Naive thymus-derived CD8-positive, alpha-beta T cell (primary cell): Measurements from ENCODE around the gene MTHFD1. TPM values are rescaled to one million over a fixed set of nuclear protein-coding genes. Genes with fewer than 3 reads are reported as not detected.
A peak's percentile ranks its signal among the peaks of the same experiment; 100 is the strongest.

ENCODE experiments used
- ATAC-seq, 2 donors: fragments of 150-1000 bp; cut with Tn5 transposase in 1 of 2; sonication (Bioruptor Pico), chemical (Tn5 transposase) in 1 of 2; 1 replicate in 1 of 2; 2 replicates in 1 of 2; pipeline ENCODE4 v1.10.0; 2021; ENCODE audit warnings: mild to moderate bottlenecking in 2 of 2, moderate library complexity in 2 of 2
- POLR2A ChIA-PET: fragments of 350-600 bp; sonication (Branson Sonifier 250); formaldehyde crosslinking; loops from one replicate; lab custom pipeline; 2021; ENCODE audit warnings: antibody characterized with exemption; lab: Charles Lee
- DNase-seq, 10 donors: peaks; one replicate each; pipeline versions ENCODE4 v3.0.0 to v3.0.0-alpha.2; 2020 to 2022
- H3K27ac Mint-ChIP-seq, 10 donors: one replicate each; pipeline ENCODE4 v1.8.0; 2020 to 2022; ENCODE audit warnings: mild to moderate bottlenecking in 10 of 10, mixed read lengths in 10 of 10, moderate library complexity in 4 of 10, inconsistent platforms in 1 of 10
- H3K27me3 Mint-ChIP-seq, 5 donors: one replicate each; pipeline ENCODE4 v1.8.0; 2021 to 2022; ENCODE audit warnings: mixed read lengths in 5 of 5
- H3K36me3 Mint-ChIP-seq, 3 donors: one replicate each; pipeline ENCODE4 v1.8.0; 2020 to 2022; ENCODE audit warnings: mixed read lengths in 3 of 3, mild to moderate bottlenecking in 2 of 3, inconsistent platforms in 1 of 3
- H3K4me1 Mint-ChIP-seq, 4 donors: one replicate each; pipeline ENCODE4 v1.8.0; 2021 to 2022; ENCODE audit warnings: mixed read lengths in 4 of 4
- H3K4me3 Mint-ChIP-seq, 10 donors: one replicate each; pipeline ENCODE4 v1.8.0; 2020 to 2022; ENCODE audit warnings: mild to moderate bottlenecking in 10 of 10, mixed read lengths in 10 of 10, moderate library complexity in 6 of 10, inconsistent platforms in 1 of 10
- H3K9me3 Mint-ChIP-seq, 9 donors: one replicate each; pipeline ENCODE4 v1.8.0; 2020 to 2022; ENCODE audit warnings: mixed read lengths in 9 of 9, mild to moderate bottlenecking in 3 of 9, inconsistent platforms in 1 of 9, moderate library complexity in 1 of 9
- polyA plus RNA-seq, 3 donors: library from polyadenylated mRNA; unstranded; fragments of 300-500 nt; fragmentation: Illumina TruSeq; gene quantifications; one replicate each; pipeline ENCODE4 v1.2.3, GENCODE V29; 2021
- total RNA-seq, 8 experiments: library from RNA in 2 of 8; stranded (reverse) in 2 of 8; gene quantifications; one replicate each; pipeline ENCODE4 v1.2.3 and lab custom pipeline; 2021 to 2026

MTHFD1 gene
- total and polyA plus RNA-seq, 5 experiments from 2014 or later, result 32.6 to 44.2 (median 38.6) TPM

GRCh38 chr14:64461221-64461620, 73.1 kb downstream of the MTHFD1 start:
- H3K4me3 Mint-ChIP-seq, result no peak overlapping the region
- H3K36me3 Mint-ChIP-seq, result peaks cover 0 to 23% (median 3%) of the 10 kb centered on the region in 3 donors
- no peaks in the 10 kb centered on the region for H3K27me3 Mint-ChIP-seq
- H3K9me3 Mint-ChIP-seq, result no peaks in the 10 kb centered on the region
- POLR2A ChIA-PET, result interaction anchor here (0.6 kb wide), 1 partner anchor 117 kb away, joined by 4 read pairs; no protein-coding TSS in a partner anchor
- H3K27ac Mint-ChIP-seq, result peak overlapping the region in 4 of 10 donors; percentile 56 to 75 (median 68)
- peaks cover 12 to 39% (median 29%) of the 10 kb centered on the region in 4 donors for H3K4me1 Mint-ChIP-seq
- DNase-seq, result no peak
- ATAC-seq, result no peak

- Mint-ChIP-seq H3K27ac (peak overlapping the region in 5 of 10 donors; percentile 9 to 52 (median 46)), H3K4me1 (peaks cover 16 to 52% (median 39%) of the 10 kb centered on the region in 4 donors), H3K36me3 (peaks cover 0 to 21% (median 2%) of the 10 kb centered on the region in 3 donors), H3K9me3 (no peaks in the 10 kb centered on the region), H3K4me3 (peak overlapping the region in 3 of 10 donors; percentile 7 to 40 (median 31)), H3K27me3 (no peaks in the 10 kb centered on the region)
- no peak for DNase-seq
- POLR2A ChIA-PET, result interaction anchor here (0.5 to 2.9 kb wide), 4 partner anchors 16 to 752 kb away, joined by 3 to 15 read pairs (median 6); partner anchors contain the start of genes ZBTB1 and ZBTB25
- ATAC-seq, result no peak
These were observed 75.0 kb downstream of the MTHFD1 start for GRCh38 chr14:64463195-64463594.

DNA sequence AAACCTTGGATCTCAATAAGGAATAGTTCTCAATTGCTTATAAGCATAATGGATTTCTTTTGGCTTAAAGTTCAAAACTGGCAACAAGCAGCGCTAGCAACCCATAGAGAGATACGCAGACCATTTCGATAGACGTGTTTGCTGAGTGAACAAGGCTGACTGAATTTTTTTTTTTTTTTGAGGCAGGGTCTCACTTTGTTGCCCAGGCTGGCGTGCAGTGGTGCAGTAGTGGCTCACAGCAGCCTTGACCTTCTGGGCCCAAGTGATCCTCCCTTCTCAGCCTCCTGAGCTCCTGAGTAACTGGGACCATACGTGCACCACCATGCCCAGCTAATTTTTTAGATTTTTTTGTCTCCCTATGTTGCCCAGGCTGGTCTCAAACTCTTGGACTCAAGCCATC, 75.7 kb downstream of the MTHFD1 start:
- DNase-seq (no peak), ATAC-seq (no peak)
- POLR2A ChIA-PET, result interaction anchor here (1.4 to 2.9 kb wide), 2 partner anchors 22 to 40 kb away, joined by 4 to 15 read pairs; partner anchors contain the start of genes ZBTB1 and ZBTB25
- Mint-ChIP-seq H3K36me3 (peaks cover 0 to 19% (median 0%) of the 10 kb centered on the region in 3 donors), H3K9me3 (no peaks in the 10 kb centered on the region), H3K27me3 (no peaks in the 10 kb centered on the region), H3K27ac (peak overlapping the region in 1 of 10 donors; percentile 45), H3K4me1 (peaks cover 19 to 55% (median 45%) of the 10 kb centered on the region in 4 donors), H3K4me3 (peak overlapping the region in 3 of 10 donors; percentile 14 to 90 (median 82))

DNA sequence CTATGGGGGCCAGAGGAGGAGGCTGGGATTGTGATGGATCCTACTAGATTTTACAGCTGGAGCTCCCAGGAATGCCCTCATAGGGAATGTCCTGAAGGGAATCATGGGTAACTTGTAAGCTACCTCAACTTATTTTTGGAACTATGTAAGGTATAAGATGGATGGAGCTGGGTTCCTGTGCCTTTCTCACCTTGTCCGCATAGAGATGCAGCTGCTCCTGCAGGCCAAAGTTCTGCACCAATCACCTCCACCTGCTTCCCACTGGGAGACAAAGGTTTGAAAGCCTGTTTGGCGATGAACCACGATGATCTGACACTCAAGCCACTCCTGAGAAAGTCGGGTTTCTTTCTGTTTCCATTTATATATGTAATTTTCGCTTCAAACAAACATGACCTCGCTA, 76.5 kb downstream of the MTHFD1 start:
- Mint-ChIP-seq H3K4me1 (peaks cover 19 to 48% (median 45%) of the 10 kb centered on the region in 4 donors), H3K9me3 (no peaks in the 10 kb centered on the region)

DNA sequence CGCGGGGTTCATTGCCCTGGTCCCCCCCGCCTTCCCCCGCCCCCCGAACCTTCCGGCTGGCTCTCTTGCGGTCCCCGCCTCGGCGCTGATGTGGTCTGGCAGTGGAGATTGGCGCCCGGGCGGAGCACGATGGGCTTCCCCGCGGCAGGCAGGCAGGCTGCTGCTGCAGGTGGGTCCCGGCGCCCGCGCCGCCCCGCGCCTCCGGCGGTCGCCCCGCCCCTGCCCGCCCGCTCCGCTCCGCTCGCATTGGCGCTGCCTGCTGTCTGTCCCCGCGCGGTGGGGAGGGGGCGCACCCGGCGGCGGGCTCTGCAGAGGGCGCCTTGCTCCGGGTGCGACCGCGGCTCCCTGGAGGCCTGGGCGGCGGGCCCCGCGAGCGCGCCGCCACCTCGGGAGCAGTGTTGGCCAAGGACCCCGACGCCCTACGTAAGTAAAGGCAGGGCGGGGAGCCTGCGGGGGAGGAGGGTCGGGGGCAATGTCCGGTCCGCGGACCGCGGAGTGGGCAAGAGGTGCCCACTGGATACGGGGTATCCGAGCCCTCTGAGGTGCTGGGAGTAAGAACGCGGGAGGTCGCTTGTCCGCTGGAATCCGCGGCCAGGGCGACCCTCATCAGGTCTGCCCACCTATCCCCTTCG, 77.2 kb downstream of the MTHFD1 start, which contains the start of gene AKAP5:
Gene AKAP5 (plus strand): TSS at position 309 of the 632 bp plus-strand sequence. CDS start 2,896 bp downstream, outside the sequence.
- H3K9me3 Mint-ChIP-seq, result no peaks in the 10 kb centered on the region
- no peaks in the 10 kb centered on the region for H3K27me3 Mint-ChIP-seq
- POLR2A ChIA-PET, result interaction anchor here (1.1 to 2.9 kb wide), 4 partner anchors 20 to 40 kb away, joined by 4 to 15 read pairs (median 6); partner anchors contain the start of genes ZBTB1 and ZBTB25
- DNase-seq, result peak; percentile 27 to 72 (median 58)
- peaks cover 17 to 43% (median 41%) of the 10 kb centered on the region in 4 donors for H3K4me1 Mint-ChIP-seq
- H3K4me3 Mint-ChIP-seq, result peak within 1 kb of the TSS; percentile 75 to 92 (median 88)
- peak; percentile 89 to 95 for ATAC-seq
- peaks cover 0 to 10% (median 0%) of the 10 kb centered on the region in 3 donors for H3K36me3 Mint-ChIP-seq
- H3K27ac Mint-ChIP-seq, result peak within 1 kb of the TSS; percentile 48 to 89 (median 74)

More for the DNA sequence above, 76.5 kb downstream of the MTHFD1 start:
- peak in 1 of 10 donors; percentile 4 for DNase-seq
- Mint-ChIP-seq H3K27ac (peak overlapping the region in 9 of 10 donors; percentile 45 to 89 (median 74)), H3K27me3 (no peaks in the 10 kb centered on the region), H3K4me3 (peak overlapping the region; percentile 68 to 91 (median 86)), H3K36me3 (peaks cover 0 to 13% (median 0%) of the 10 kb centered on the region in 3 donors)
- ATAC-seq, result no peak
- POLR2A ChIA-PET, result interaction anchor here (1.4 to 2.9 kb wide), 2 partner anchors 21 to 40 kb away, joined by 4 to 15 read pairs; partner anchors contain the start of genes ZBTB1 and ZBTB25

- POLR2A ChIA-PET, result interaction anchor here (1.1 kb wide), 2 partner anchors 37 to 39 kb away, joined by 6 to 7 read pairs; partner anchors contain the start of gene ZBTB1
- Mint-ChIP-seq H3K36me3 (peaks cover 0 to 8% (median 0%) of the 10 kb centered on the region in 3 donors), H3K27ac (peak overlapping the region; percentile 15 to 85 (median 74)), H3K9me3 (no peaks in the 10 kb centered on the region), H3K4me3 (peak overlapping the region; percentile 73 to 92 (median 86)), H3K4me1 (peaks cover 16 to 43% (median 40%) of the 10 kb centered on the region in 4 donors), H3K27me3 (no peaks in the 10 kb centered on the region)
- DNase-seq, result peak in 2 of 10 donors; percentile 4 to 13
- peak; percentile 7 to 29 for ATAC-seq
These were observed 77.8 kb downstream of the MTHFD1 start for GRCh38 chr14:64465831-64466554.

GRCh38 chr14:64467101-64467500, 78.9 kb downstream of the MTHFD1 start:
- Mint-ChIP-seq H3K36me3 (peaks cover 0 to 8% (median 0%) of the 10 kb centered on the region in 3 donors), H3K4me3 (peak overlapping the region in 1 of 10 donors; percentile 12), H3K9me3 (no peaks in the 10 kb centered on the region), H3K27ac (no peak overlapping the region), H3K27me3 (no peaks in the 10 kb centered on the region), H3K4me1 (peaks cover 19 to 49% (median 39%) of the 10 kb centered on the region in 4 donors)
- POLR2A ChIA-PET, result interaction anchor here (1.0 kb wide), 2 partner anchors 11 to 44 kb away, joined by 3 read pairs; no protein-coding TSS in a partner anchor
- no peak for DNase-seq
- no peak for ATAC-seq

GRCh38 chr14:64467566-64467965, 79.4 kb downstream of the MTHFD1 start:
- ATAC-seq (no peak), DNase-seq (no peak)
- POLR2A ChIA-PET, result interaction anchor here (1.0 kb wide), 2 partner anchors 10 to 44 kb away, joined by 3 read pairs; no protein-coding TSS in a partner anchor
- Mint-ChIP-seq H3K4me1 (peaks cover 19 to 49% (median 39%) of the 10 kb centered on the region in 4 donors), H3K27ac (peak overlapping the region in 1 of 10 donors; percentile 23), H3K4me3 (no peak overlapping the region), H3K36me3 (peaks cover 0 to 6% (median 0%) of the 10 kb centered on the region in 3 donors), H3K27me3 (no peaks in the 10 kb centered on the region), H3K9me3 (no peaks in the 10 kb centered on the region)

GRCh38 chr14:64468451-64468850, 80.3 kb downstream of the MTHFD1 start:
- H3K36me3 Mint-ChIP-seq, result peaks cover 0 to 4% (median 0%) of the 10 kb centered on the region in 3 donors
- POLR2A ChIA-PET, result interaction anchor here (0.6 kb wide), 1 partner anchor 758 kb away, joined by 3 read pairs; no protein-coding TSS in a partner anchor
- H3K27me3 Mint-ChIP-seq, result no peaks in the 10 kb centered on the region
- no peak overlapping the region for H3K4me3 Mint-ChIP-seq
- no peak for ATAC-seq
- H3K27ac Mint-ChIP-seq, result peak overlapping the region in 2 of 10 donors; percentile 10 to 23
- DNase-seq, result no peak
- no peaks in the 10 kb centered on the region for H3K9me3 Mint-ChIP-seq
- peaks cover 19 to 49% (median 39%) of the 10 kb centered on the region in 4 donors for H3K4me1 Mint-ChIP-seq

GRCh38 chr14:64474041-64474440, 85.9 kb downstream of the MTHFD1 start:
- peaks cover 8 to 26% (median 11%) of the 10 kb centered on the region in 4 donors for H3K4me1 Mint-ChIP-seq
- DNase-seq (no peak), ATAC-seq (no peak)
- peak overlapping the region in 1 of 10 donors; percentile 83 for H3K27ac Mint-ChIP-seq
- no peaks in the 10 kb centered on the region for H3K9me3 Mint-ChIP-seq
- H3K4me3 Mint-ChIP-seq, result no peak overlapping the region
- peaks cover 0 to 21% (median 0%) of the 10 kb centered on the region in 3 donors for H3K36me3 Mint-ChIP-seq
- H3K27me3 Mint-ChIP-seq, result no peaks in the 10 kb centered on the region
- POLR2A ChIA-PET, result no interaction called here

DNA sequence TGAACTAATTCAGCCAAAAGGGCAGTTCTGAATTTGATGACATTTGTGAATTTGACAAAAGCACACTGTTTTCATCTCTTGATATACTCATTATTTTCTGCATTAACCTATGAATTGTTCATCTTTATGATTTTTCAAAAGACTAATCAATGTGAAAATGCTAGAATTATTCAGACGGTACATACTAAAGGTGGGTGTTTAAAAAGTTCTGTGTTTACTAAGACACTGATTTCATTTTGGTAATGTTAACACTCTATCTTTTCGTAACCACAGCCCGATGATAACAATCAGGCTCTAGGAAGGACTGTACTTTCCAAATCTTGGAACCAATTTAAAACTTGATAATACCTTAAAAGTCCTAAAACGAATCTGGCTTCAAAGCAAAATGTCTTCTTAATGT, 86.5 kb downstream of the MTHFD1 start:
- ATAC-seq (no peak), DNase-seq (no peak)
- H3K27ac Mint-ChIP-seq, result no peak overlapping the region
- H3K4me3 Mint-ChIP-seq, result no peak overlapping the region
- peaks cover 9 to 19% (median 11%) of the 10 kb centered on the region in 4 donors for H3K4me1 Mint-ChIP-seq
- POLR2A ChIA-PET, result no interaction called here
- no peaks in the 10 kb centered on the region for H3K9me3 Mint-ChIP-seq
- H3K27me3 Mint-ChIP-seq, result no peaks in the 10 kb centered on the region
- H3K36me3 Mint-ChIP-seq, result peaks cover 0 to 25% (median 0%) of the 10 kb centered on the region in 3 donors
